ENCODE data around the gene PYROXD2. TPM values are rescaled to one million over a fixed set of nuclear protein-coding genes. Genes with fewer than 3 reads are reported as not detected.

Gene PYROXD2
- total and polyA plus RNA-seq, 10 of the 15 experiments (the other 5 are each of a cell fraction or from before 2014, with no cell fraction given): 4.8 to 15.8 (median 11.1) TPM

DNA sequence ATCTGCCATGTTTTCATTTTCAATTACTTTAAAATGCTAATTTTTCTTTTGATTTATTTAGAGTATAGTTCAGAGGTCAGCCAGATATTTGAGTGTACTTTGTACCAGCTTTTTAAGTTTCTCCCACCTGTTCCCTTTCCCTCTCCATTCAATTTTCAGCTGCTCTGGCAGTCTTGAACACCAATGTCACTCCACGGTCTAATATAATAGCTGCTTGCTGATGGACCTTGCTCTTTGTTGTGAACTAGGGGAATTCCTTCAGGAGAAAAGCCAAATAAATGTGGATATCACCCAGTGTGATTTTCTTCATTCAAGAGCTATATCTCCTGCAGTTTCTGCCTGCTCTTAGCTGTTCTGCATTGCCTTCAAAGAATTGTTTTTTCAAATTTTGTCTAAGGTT, 35.6 kb upstream of the PYROXD2 start (continued):
- TF ChIP-seq, protein P1, sequence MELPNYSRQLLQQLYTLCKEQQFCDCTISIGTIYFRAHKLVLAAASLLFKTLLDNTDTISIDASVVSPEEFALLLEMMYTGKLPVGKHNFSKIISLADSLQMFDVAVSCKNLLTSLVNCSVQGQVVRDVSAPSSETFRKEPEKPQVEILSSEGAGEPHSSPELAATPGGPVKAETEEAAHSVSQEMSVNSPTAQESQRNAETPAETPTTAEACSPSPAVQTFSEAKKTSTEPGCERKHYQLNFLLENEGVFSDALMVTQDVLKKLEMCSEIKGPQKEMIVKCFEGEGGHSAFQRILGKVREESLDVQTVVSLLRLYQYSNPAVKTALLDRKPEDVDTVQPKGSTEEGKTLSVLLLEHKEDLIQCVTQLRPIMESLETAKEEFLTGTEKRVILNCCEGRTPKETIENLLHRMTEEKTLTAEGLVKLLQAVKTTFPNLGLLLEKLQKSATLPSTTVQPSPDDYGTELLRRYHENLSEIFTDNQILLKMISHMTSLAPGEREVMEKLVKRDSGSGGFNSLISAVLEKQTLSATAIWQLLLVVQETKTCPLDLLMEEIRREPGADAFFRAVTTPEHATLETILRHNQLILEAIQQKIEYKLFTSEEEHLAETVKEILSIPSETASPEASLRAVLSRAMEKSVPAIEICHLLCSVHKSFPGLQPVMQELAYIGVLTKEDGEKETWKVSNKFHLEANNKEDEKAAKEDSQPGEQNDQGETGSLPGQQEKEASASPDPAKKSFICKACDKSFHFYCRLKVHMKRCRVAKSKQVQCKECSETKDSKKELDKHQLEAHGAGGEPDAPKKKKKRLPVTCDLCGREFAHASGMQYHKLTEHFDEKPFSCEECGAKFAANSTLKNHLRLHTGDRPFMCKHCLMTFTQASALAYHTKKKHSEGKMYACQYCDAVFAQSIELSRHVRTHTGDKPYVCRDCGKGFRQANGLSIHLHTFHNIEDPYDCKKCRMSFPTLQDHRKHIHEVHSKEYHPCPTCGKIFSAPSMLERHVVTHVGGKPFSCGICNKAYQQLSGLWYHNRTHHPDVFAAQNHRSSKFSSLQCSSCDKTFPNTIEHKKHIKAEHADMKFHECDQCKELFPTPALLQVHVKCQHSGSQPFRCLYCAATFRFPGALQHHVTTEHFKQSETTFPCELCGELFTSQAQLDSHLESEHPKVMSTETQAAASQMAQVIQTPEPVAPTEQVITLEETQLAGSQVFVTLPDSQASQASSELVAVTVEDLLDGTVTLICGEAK (IDR thresholded peaks at IDR 0.05; ENCODE audit: borderline replicate concordance): no peak
- TF ChIP-seq CREB1 (IDR thresholded peaks at IDR 0.05; ENCODE audit: low read depth): no peak
- TF ChIP-seq POU2F2 (IDR thresholded peaks at IDR 0.05; ENCODE audit: borderline replicate concordance, low read depth, low read length): no peak
- TF ChIP-seq YY1 (IDR thresholded peaks at IDR 0.05; ENCODE audit: low read depth, low read length): no peak
- no peak for TF ChIP-seq MLLT1 (IDR thresholded peaks at IDR 0.05)
- no peak for TF ChIP-seq SUZ12 (IDR thresholded peaks at IDR 0.05; ENCODE audit: unreplicated experiment)
- TF ChIP-seq NR2F1 (conservative IDR thresholded peaks at IDR 0.05): no peak
- TF ChIP-seq POLR2AphosphoS5 (IDR thresholded peaks at IDR 0.05; ENCODE audit: low read length): no peak
- TF ChIP-seq CBX3 (IDR thresholded peaks at IDR 0.05; ENCODE audit: borderline replicate concordance, low read depth): no peak
- no peak for TF ChIP-seq TCF12 (IDR thresholded peaks at IDR 0.05; ENCODE audit: low read depth, low read length)
- TF ChIP-seq NFIC (IDR thresholded peaks at IDR 0.05; ENCODE audit: low read depth, low read length): no peak
- no peak for TF ChIP-seq PAX5 (IDR thresholded peaks at IDR 0.05; ENCODE audit: borderline replicate concordance, low read depth, low read length)
- TF ChIP-seq, protein P2, sequence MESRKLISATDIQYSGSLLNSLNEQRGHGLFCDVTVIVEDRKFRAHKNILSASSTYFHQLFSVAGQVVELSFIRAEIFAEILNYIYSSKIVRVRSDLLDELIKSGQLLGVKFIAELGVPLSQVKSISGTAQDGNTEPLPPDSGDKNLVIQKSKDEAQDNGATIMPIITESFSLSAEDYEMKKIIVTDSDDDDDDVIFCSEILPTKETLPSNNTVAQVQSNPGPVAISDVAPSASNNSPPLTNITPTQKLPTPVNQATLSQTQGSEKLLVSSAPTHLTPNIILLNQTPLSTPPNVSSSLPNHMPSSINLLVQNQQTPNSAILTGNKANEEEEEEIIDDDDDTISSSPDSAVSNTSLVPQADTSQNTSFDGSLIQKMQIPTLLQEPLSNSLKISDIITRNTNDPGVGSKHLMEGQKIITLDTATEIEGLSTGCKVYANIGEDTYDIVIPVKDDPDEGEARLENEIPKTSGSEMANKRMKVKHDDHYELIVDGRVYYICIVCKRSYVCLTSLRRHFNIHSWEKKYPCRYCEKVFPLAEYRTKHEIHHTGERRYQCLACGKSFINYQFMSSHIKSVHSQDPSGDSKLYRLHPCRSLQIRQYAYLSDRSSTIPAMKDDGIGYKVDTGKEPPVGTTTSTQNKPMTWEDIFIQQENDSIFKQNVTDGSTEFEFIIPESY (IDR thresholded peaks at IDR 0.05): no peak
- no peak for TF ChIP-seq NFYA (IDR thresholded peaks at IDR 0.05; ENCODE audit: borderline replicate concordance, low read depth, low read length)
- no peak for TF ChIP-seq EZH2 (IDR thresholded peaks at IDR 0.05; ENCODE audit: borderline replicate concordance, control insufficient read depth, low read depth, low read length)
- no peak for TF ChIP-seq RB1 (IDR thresholded peaks at IDR 0.05; ENCODE audit: borderline replicate concordance)

All from GM12878 (cell line).